GM19043 (cell line): ENCODE measurements around the gene YIPF6.
"Not testable (repeated sequence)": the region's sequence is repeated elsewhere in the genome, so short reads cannot be mapped to it uniquely, and the experiment has no call there.

Experiments used
- ATAC-seq: cut with Tn5 transposase; IDR thresholded peaks from one replicate; pipeline ENCODE4 v1.9.1; 2021; ENCODE audit warnings: low read depth; ENCODE audit not compliant: unreplicated experiment

YIPF6 gene

GRCh38 chrX:68503836-68504636, 5.2 kb downstream of the YIPF6 start:
- ATAC-seq = no peak

GRCh38 chrX:68506649-68507048, 7.8 kb downstream of the YIPF6 start:
- no peak for ATAC-seq

DNA sequence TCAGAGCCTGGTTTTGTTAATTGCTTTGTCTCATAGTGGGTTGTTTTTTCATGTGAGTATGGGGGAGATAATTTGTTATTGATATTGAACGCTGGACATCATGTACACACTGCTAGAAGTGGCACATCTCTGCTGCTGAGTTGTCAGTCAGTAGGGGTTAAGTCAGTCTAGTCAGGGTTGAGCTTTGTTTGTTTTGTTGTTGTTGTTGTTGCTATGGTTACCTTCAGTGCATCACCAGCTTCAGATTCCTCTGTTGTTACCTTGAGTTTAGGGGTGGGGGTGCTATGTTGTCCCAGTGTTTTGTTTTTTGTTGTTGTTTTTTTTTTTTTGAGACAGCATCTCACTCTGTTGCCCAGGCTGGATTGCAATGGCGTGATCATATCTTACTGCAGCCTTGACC, 9.9 kb downstream of the YIPF6 start:
- ATAC-seq = no peak

DNA sequence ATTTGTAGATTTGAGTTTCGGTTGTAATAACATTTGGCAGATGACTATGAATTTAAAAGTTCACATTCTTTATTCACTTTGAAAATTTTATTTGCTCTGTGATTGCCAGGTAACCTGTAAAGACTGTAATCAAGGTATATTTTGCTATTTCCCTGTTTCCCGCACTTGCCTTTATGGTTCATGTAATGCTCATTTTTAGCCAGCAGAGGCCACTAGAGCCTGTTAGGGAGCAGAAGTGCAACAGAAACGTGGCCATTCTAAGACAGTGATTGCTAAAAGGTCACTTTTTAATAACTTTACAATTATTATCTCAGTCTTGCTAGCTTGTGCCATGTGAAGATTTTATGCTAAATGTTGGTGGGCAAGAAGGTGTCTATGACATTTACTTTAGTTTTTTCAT, 12.4 kb downstream of the YIPF6 start:
- peak; percentile 49 for ATAC-seq

DNA sequence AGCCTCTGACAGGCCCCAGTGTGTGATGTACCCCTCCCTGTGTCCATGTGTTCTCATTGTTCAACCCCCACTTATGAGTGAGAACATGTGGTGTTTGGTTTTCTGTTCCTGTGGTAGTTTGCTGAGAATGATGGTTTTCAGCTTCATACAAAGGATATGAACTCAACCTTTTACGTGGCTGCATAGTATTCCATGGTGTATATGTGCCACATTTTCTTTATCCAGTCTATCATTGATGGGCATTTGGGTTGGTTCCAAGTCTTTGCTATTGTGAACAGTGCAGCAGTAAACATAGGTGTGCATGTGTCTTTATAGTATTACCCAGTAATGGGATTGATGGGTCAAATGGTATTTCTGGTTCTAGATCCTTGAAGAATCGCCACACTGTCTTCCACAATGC, 25.8 kb downstream of the YIPF6 start:
- ATAC-seq = not testable (repeated sequence)

- no peak for ATAC-seq
Observed at GRCh38 chrX:68532831-68533533, 34.1 kb downstream of the YIPF6 start.

DNA sequence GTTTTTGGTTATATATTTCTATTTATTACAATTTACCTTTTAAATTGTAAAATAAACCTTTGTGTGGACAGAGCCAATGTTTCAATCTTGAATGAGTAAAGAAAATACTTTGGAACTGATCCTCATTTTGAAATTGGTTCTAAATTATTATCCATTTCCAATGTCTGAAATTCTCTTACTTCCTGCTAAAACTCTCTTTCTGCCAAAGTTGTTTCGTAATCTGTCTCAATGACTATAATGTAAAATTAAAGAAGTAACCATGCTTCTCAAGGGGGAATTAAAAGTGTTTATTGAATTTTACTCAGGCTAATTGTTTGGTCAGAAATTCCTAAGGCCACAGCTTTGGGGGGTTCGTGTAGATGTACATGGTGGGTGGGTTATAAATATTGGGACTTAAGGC, 34.8 kb downstream of the YIPF6 start:
- no peak for ATAC-seq

- no peak for ATAC-seq
Observed at GRCh38 chrX:68534691-68535090, 35.8 kb downstream of the YIPF6 start.

GRCh38 chrX:68536429-68536828, 37.6 kb downstream of the YIPF6 start:
- no peak for ATAC-seq

- ATAC-seq = no peak
Observed at GRCh38 chrX:68536884-68537283, 38.0 kb downstream of the YIPF6 start.

GRCh38 chrX:68550193-68550592, 51.3 kb downstream of the YIPF6 start:
- no peak for ATAC-seq

DNA sequence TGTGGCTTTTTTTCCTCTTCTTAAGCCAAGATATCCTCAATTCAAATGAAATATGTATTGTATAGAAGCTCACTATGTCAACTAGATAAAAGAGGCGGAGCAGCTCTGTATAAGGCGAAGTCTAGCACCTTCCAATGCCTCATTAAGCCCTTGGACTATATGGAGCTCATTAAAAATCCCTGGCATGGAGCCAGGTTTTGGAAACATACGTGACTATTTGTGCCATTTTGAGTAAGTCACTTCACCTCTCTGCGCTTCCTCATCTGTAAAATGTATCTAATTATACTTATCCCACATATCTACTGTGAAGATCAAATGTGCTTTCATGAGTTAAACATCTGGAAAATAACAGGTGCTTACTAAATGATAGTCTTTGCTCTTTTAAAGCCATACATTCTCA, 57.2 kb downstream of the YIPF6 start:
- ATAC-seq = no peak

GRCh38 chrX:68557126-68557525, 58.3 kb downstream of the YIPF6 start:
- not testable (repeated sequence) for ATAC-seq

- ATAC-seq = not testable (repeated sequence)
Observed at GRCh38 chrX:68559905-68560304, 61.1 kb downstream of the YIPF6 start.

GRCh38 chrX:68568136-68568535, 69.3 kb downstream of the YIPF6 start:
- ATAC-seq = no peak

DNA sequence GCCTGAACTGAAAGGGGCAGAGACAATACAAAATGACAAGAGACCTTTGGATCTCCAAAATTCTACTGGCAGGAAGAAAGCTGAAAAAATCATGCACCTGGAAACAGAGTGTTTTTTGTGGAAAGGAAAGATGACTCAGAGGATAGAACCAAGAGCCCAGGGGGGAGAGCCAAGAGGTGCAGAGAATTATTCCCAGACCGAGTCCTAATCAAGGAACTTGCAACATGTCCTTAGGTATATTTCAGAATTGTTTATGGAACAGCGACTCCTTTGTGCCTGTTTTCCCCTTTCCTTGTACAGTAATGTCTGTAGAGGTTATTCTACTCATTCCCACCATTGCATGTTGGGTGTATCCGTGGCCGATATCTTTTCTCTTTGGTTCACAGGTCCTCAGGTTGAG, 71.7 kb downstream of the YIPF6 start:
- ATAC-seq = no peak

DNA sequence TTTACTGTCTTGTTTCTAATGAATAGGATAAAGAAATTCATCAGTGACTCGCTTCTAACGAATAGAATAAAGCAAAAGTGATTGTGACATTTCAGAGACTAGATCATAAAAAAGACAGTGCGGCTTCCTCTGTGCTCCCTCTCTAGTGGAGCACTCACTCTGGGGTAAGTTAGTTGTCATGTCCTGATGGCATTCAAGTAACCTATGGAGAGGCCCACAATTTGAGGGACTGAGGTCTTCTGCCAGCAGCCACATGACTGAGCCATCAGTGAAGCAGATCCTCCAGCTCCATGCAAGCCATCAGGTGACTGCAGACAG, 72.4 kb downstream of the YIPF6 start:
- no peak for ATAC-seq

GRCh38 chrX:68571610-68572311, 72.9 kb downstream of the YIPF6 start:
- peak; percentile 87 for ATAC-seq

- ATAC-seq = no peak
Observed at GRCh38 chrX:68574240-68574639, 75.4 kb downstream of the YIPF6 start.

DNA sequence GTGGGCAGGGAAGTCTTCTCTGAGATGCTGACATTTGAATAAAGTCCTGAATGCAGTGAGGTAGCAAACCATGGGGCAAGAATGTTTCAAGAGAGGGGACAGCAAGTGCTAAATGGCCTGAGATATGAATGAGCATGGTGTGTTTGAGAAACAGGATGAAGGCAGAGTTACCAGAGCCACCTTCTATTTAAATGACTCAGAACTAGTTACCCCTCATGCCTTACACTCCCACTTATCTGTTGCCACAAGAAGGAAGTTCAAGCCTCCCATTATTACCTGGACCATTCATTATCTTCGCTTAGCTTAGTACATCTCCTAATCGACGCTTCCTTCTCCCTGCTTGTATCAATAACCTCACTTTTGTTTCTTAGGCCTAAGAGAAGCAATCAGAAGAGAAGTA, 81.0 kb downstream of the YIPF6 start:
- no peak for ATAC-seq

GRCh38 chrX:68584221-68584620, 85.4 kb downstream of the YIPF6 start:
- no peak for ATAC-seq
